SU-DHL-6 (cell line): ENCODE results near the gene TP53BP2.

ENCODE experiments used
- CTCF ChIP-seq: fragments of 200-600 bp; sonication (generic); IDR thresholded peaks from one replicate; pipeline ENCODE4 v1.5.1; 2017; ENCODE audit warnings: antibody characterized with exemption, mild to moderate bottlenecking, low read length, moderate library complexity; ENCODE audit not compliant: insufficient read depth, poor library complexity, severe bottlenecking
- EZH2phosphoT487 ChIP-seq: fragments of 200-600 bp; sonication (generic), shearing (Covaris generic); conservative IDR thresholded peaks from 2 replicates; pipeline ENCODE4 v1.6.1; 2018; ENCODE audit warnings: mild to moderate bottlenecking, antibody characterized with exemption, low read length, moderate library complexity, mixed read lengths

- no peak for TF ChIP-seq CTCF
- no peak for TF ChIP-seq EZH2phosphoT487
These were observed 102.8 kb downstream of the TP53BP2 start for GRCh38 chr1:223742856-223743517.
